ENCODE results near the gene DDC.

The DDC gene

GRCh38 chr7:50607524-50608125 is 42.4 kb upstream of the DDC start:
- TF ChIP-seq, protein P1, sequence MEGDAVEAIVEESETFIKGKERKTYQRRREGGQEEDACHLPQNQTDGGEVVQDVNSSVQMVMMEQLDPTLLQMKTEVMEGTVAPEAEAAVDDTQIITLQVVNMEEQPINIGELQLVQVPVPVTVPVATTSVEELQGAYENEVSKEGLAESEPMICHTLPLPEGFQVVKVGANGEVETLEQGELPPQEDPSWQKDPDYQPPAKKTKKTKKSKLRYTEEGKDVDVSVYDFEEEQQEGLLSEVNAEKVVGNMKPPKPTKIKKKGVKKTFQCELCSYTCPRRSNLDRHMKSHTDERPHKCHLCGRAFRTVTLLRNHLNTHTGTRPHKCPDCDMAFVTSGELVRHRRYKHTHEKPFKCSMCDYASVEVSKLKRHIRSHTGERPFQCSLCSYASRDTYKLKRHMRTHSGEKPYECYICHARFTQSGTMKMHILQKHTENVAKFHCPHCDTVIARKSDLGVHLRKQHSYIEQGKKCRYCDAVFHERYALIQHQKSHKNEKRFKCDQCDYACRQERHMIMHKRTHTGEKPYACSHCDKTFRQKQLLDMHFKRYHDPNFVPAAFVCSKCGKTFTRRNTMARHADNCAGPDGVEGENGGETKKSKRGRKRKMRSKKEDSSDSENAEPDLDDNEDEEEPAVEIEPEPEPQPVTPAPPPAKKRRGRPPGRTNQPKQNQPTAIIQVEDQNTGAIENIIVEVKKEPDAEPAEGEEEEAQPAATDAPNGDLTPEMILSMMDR (IDR thresholded peaks at IDR 0.05; ENCODE audit: insufficient read depth, low read length, missing control alignments) = no peak
- POLR2A ChIA-PET = interaction anchor here (1.1 kb wide), 1 partner anchor 413 kb away, joined by 4 read pairs; no protein-coding TSS in a partner anchor
- DNase-seq (ENCODE audit: low read depth, low spot score) = no peak
- no peak overlapping the region for H3K4me3 ChIP-seq (ENCODE audit: low read depth, low read length)
- CTCF ChIA-PET = interaction anchor here (0.8 to 1.5 kb wide), 3 partner anchors 10 to 534 kb away, joined by 3 to 5 read pairs (median 3); no protein-coding TSS in a partner anchor

DNA sequence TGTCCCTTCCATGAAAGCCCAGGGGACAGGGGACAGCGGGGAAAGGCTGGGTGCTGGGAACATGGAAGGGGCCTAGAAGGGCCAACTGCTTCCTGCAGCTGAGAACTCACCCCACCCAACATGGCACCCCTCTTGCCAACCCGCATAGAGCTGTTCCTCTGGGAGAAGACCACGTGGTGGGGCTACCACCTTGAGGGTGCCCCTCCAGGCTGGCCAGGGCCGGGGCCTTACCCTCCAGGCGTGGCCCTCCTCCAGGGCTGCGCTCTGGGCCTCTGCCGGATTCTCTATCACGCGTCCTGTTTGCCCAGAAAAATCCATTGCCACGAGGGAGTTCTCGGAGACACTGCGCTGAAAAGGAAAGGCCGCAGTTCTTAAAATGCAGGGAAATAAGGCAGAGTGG is 39.9 kb upstream of the DDC start:
- TF ChIP-seq, protein P1 (IDR thresholded peaks at IDR 0.05; ENCODE audit: insufficient read depth, low read length, missing control alignments) = no peak
- no peak overlapping the region for H3K4me3 ChIP-seq (ENCODE audit: low read depth, low read length)
- no peak for DNase-seq (ENCODE audit: low read depth, low spot score)
- ChIA-PET CTCF (interaction anchor here (1.3 kb wide), 1 partner anchor 138 kb away, joined by 4 read pairs; no protein-coding TSS in a partner anchor), POLR2A (no interaction called here)

- ChIA-PET CTCF (interaction anchor here (0.9 to 2.0 kb wide), 2 partner anchors 16 to 538 kb away, joined by 3 to 11 read pairs; no protein-coding TSS in a partner anchor), POLR2A (no interaction called here)
- DNase-seq (ENCODE audit: low read depth, low spot score) = no peak
- no peak overlapping the region for H3K4me3 ChIP-seq (ENCODE audit: low read depth, low read length)
- TF ChIP-seq, protein P1 (IDR thresholded peaks at IDR 0.05; ENCODE audit: insufficient read depth, low read length, missing control alignments) = no peak
These were observed 38.1 kb upstream of the DDC start for GRCh38 chr7:50603287-50603686.

DNA sequence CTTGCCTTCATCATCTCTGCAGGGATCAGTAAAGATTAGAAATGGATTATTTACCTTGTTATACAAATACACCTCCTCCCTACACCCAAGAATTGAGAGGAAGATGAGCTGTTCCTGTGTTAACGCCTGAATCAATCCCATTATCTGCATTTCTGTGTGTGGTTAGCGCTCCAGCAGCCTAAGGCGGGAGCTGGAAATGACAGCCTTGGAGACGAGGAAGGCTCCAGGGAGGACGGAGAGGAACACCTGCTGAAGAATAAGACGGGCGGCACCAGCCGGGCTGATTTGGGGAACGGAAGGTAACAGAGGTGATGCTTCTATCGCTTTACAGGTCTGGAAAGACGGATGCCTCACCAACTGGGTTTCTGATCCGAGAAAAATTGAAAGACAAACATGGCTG is 34.2 kb upstream of the DDC start:
- ChIA-PET CTCF (interaction anchor here (0.9 to 1.2 kb wide), 4 partner anchors 9 to 542 kb away, joined by 3 to 4 read pairs (median 4); no protein-coding TSS in a partner anchor), POLR2A (no interaction called here)
- DNase-seq (ENCODE audit: low read depth, low spot score) = no peak
- TF ChIP-seq, protein P1 (IDR thresholded peaks at IDR 0.05; ENCODE audit: insufficient read depth, low read length, missing control alignments) = no peak
- H3K4me3 ChIP-seq (ENCODE audit: low read depth, low read length) = no peak overlapping the region

- ChIA-PET POLR2A (no interaction called here), CTCF (interaction anchor here (0.9 to 1.7 kb wide), 7 partner anchors 8 to 543 kb away, joined by 3 to 5 read pairs (median 4); no protein-coding TSS in a partner anchor)
- no peak for DNase-seq (ENCODE audit: low read depth, low spot score)
- TF ChIP-seq, protein P1 (IDR thresholded peaks at IDR 0.05; ENCODE audit: insufficient read depth, low read length, missing control alignments) = no peak
- no peak overlapping the region for H3K4me3 ChIP-seq (ENCODE audit: low read depth, low read length)
These were observed 33.5 kb upstream of the DDC start for GRCh38 chr7:50598460-50599343.

- CTCF ChIA-PET = interaction anchor here (0.6 to 0.9 kb wide), 3 partner anchors 13 to 545 kb away, joined by 3 to 4 read pairs (median 3); no protein-coding TSS in a partner anchor
- H3K4me3 ChIP-seq (ENCODE audit: low read depth, low read length) = no peak overlapping the region
- TF ChIP-seq, protein P1 (IDR thresholded peaks at IDR 0.05; ENCODE audit: insufficient read depth, low read length, missing control alignments) = no peak
- POLR2A ChIA-PET = no interaction called here
- DNase-seq (ENCODE audit: low read depth, low spot score) = no peak
These were observed 31.3 kb upstream of the DDC start for GRCh38 chr7:50596484-50596883.
